ENCODE results near the gene GAS2L1. TPM values are rescaled to one million over a fixed set of nuclear protein-coding genes. Genes with fewer than 3 reads are reported as not detected.
A peak's percentile ranks its signal among the peaks of the same experiment; 100 is the strongest.

The GAS2L1 gene
- total RNA-seq, 4 donors from 2014 or later = 49.0 to 94.8 (median 85.4) TPM

DNA sequence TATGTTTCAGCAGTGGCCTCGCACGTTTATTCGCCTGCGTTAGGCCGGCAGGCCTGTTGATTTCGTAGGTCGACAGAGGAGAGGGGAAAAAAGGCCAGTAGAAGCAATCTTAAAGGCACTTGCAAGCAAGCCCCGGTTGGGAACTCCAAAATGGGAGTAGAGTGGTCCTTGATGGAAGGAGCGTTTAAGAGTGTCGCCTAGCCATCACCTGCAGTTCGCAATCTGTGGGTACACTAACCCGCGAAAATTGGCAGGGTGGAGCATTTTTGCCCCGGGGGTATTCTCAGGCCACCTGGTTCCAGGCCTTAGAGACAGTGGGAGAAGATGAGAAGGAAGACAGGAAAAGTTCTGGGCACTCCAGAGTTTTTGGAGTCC lies 37.2 kb upstream of the GAS2L1 start:
- H3K4me1 ChIP-seq = peaks cover 67% of the 10 kb centered on the region
- TF ChIP-seq EP300 (IDR thresholded peaks at IDR 0.05) (no peak), POLR2A (IDR thresholded peaks at IDR 0.05) (no peak), POLR2AphosphoS5 (IDR thresholded peaks at IDR 0.05) (no peak)
- TF ChIP-seq, protein P1, sequence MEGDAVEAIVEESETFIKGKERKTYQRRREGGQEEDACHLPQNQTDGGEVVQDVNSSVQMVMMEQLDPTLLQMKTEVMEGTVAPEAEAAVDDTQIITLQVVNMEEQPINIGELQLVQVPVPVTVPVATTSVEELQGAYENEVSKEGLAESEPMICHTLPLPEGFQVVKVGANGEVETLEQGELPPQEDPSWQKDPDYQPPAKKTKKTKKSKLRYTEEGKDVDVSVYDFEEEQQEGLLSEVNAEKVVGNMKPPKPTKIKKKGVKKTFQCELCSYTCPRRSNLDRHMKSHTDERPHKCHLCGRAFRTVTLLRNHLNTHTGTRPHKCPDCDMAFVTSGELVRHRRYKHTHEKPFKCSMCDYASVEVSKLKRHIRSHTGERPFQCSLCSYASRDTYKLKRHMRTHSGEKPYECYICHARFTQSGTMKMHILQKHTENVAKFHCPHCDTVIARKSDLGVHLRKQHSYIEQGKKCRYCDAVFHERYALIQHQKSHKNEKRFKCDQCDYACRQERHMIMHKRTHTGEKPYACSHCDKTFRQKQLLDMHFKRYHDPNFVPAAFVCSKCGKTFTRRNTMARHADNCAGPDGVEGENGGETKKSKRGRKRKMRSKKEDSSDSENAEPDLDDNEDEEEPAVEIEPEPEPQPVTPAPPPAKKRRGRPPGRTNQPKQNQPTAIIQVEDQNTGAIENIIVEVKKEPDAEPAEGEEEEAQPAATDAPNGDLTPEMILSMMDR (IDR thresholded peaks at IDR 0.05) = no peak

DNA sequence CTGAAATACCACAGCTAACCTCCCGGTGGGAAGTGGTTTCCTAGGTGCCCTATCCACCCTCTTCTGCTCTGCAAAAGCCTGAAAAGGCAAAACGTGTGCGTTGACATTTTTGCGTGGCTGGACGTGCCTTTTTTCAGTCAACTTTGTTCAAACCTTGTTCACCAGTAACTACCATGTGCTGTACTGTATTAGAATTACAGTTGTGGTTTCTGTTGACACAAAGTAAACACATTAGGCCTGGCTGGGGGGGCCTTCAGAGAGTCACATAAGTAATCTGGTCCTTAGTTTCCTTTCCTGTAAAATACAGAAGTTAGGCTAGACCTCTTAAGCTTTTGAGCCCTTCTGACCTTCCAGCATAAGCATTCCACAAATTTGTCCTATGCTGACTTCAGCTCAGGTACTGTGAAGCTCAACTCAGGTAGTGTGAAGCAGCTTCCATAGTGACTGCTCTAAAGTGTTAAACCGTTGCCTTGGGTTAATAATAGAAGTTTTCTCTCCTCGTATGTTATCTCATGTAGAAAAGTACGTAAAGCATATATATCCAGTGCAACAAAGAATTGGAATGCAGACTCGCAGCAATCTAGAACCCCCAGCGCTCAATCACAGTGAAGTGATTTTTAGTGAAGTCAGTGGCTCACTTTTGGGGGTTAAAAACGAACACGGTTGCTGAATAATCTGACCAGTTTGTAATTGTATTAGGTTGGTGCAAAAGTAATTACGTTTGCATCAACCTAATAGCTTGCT lies 36.5 kb upstream of the GAS2L1 start:
- 7% methylated on average over 13 of the region's 13 CpGs for WGBS
- Histone ChIP-seq H3K27me3 (no peaks in the 10 kb centered on the region), H3K4me1 (peaks cover 67% of the 10 kb centered on the region), H3K36me3 (peaks cover 31% of the 10 kb centered on the region), H3K4me3 (peak overlapping the region; percentile 80), H3K27ac (peak overlapping the region; percentile 99), H3K9me3 (no peaks in the 10 kb centered on the region)
- no peak for TF ChIP-seq EP300 (IDR thresholded peaks at IDR 0.05)
- no peak for TF ChIP-seq POLR2AphosphoS5 (IDR thresholded peaks at IDR 0.05)
- TF ChIP-seq, protein P1 (IDR thresholded peaks at IDR 0.05) = no peak
- TF ChIP-seq POLR2A (IDR thresholded peaks at IDR 0.05) = no peak
- DNase-seq (ENCODE audit: low spot score in 2 of 2) = no peak

More for the DNA sequence above, 37.2 kb upstream of the GAS2L1 start:
- H3K27ac ChIP-seq = peak overlapping the region; percentile 99
- H3K27me3 ChIP-seq = no peaks in the 10 kb centered on the region
- no peaks in the 10 kb centered on the region for H3K9me3 ChIP-seq
- peak overlapping the region; percentile 80 for H3K4me3 ChIP-seq
- DNase-seq (ENCODE audit: low spot score in 2 of 2) = no peak
- WGBS = 1% methylated on average over 14 of the region's 14 CpGs
- peaks cover 32% of the 10 kb centered on the region for H3K36me3 ChIP-seq

DNA sequence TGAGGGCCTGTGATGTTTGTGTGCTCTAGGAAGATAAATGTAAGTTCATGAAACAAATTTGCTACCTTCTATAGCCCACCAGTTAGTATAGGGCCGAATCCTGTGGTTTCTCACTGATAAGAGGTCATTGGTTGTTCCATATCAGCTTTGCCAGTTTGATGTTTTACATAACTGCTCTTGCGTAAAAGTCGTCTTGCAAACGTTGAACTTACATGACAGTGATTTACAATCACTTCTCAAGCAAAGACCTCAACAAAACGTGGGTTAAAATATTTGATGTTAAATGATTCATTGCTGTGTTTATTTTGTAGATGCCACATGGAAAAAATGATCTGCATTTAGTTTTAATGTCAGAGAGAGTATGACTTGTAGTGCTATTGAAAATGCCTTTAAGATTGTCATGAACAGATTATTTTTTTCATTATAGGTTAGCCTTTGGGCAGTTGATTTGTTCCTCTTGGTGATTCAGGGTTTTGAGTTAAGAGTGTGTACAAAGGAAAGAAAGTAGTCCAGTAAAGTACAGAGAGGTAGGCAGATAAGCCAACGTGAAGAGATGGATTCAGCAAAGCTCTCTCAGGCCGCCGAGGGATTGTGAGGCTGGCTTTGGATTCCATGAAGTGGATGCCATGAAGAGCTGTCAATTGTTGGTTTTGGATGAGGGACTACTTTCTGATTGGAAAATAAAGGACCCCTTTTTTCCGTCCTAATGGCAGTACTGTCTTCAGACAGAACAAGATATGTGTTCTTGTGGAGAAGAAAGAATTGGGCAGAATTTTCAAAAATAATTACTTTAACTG lies 35.8 kb upstream of the GAS2L1 start:
- H3K27me3 ChIP-seq = no peaks in the 10 kb centered on the region
- no peak overlapping the region for H3K27ac ChIP-seq
- 19% methylated on average over 9 of the region's 9 CpGs for WGBS
- H3K4me1 ChIP-seq = peaks cover 71% of the 10 kb centered on the region
- H3K9me3 ChIP-seq = no peaks in the 10 kb centered on the region
- H3K36me3 ChIP-seq = peaks cover 34% of the 10 kb centered on the region
- TF ChIP-seq POLR2A (IDR thresholded peaks at IDR 0.05) (no peak), POLR2AphosphoS5 (IDR thresholded peaks at IDR 0.05) (no peak), EP300 (IDR thresholded peaks at IDR 0.05) (no peak)
- TF ChIP-seq, protein P1 (IDR thresholded peaks at IDR 0.05) = no peak
- DNase-seq (ENCODE audit: low spot score in 2 of 2) = no peak
- H3K4me3 ChIP-seq = peak overlapping the region; percentile 80

DNA sequence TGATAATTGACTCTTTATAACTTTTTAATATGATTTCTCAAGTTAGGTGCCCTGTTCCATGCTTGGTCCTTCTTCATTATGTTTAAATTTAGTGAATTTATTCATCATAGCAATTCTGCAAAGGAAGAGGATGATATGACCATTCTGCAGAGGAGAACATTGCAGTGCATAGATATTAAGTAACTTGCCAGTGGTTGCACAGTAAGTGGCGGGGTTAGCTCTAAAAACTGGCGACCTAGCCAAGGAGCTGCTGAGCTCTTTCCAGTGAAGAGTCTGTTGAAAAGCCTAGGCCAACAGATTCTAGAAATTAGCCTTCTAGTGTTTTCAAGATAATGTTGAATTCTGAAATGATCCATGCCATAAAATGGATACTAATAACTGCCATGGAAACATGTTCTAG lies 33.8 kb upstream of the GAS2L1 start:
- WGBS = 62% methylated on average over 2 of the region's 2 CpGs

More for the DNA sequence above, 33.8 kb upstream of the GAS2L1 start:
- Histone ChIP-seq H3K36me3 (peaks cover 51% of the 10 kb centered on the region), H3K9me3 (no peaks in the 10 kb centered on the region), H3K4me1 (peaks cover 68% of the 10 kb centered on the region), H3K27ac (no peak overlapping the region), H3K4me3 (no peak overlapping the region), H3K27me3 (no peaks in the 10 kb centered on the region)
- no peak for DNase-seq (ENCODE audit: low spot score in 2 of 2)
- TF ChIP-seq, protein P1 (IDR thresholded peaks at IDR 0.05) = no peak
- TF ChIP-seq POLR2AphosphoS5 (IDR thresholded peaks at IDR 0.05) (no peak), POLR2A (IDR thresholded peaks at IDR 0.05) (no peak), EP300 (IDR thresholded peaks at IDR 0.05) (no peak)
